Ishikawa (cell line): ENCODE measurements around the gene ATP10B.

Source experiments
- CEBPB ChIP-seq: IDR thresholded peaks from 2 replicates; pipeline ENCODE4 v1.6.1; 2012
- CREB1 ChIP-seq: IDR thresholded peaks from 2 replicates; pipeline ENCODE4 v1.6.1; 2012; ENCODE audit warnings: low read depth
- EGR1 ChIP-seq: IDR thresholded peaks from 2 replicates; pipeline ENCODE4 v1.6.1; 2012
- EP300 ChIP-seq: IDR thresholded peaks from 2 replicates; pipeline ENCODE4 v1.6.1; 2012; ENCODE audit warnings: borderline replicate concordance
- FOXM1 ChIP-seq: IDR thresholded peaks from 2 replicates; pipeline ENCODE4 v1.6.1; 2012; ENCODE audit warnings: low read depth, borderline replicate concordance
- NFIC ChIP-seq: IDR thresholded peaks from 2 replicates; pipeline ENCODE4 v1.6.1; 2012
- RAD21 ChIP-seq: IDR thresholded peaks from 2 replicates; pipeline ENCODE4 v1.6.1; 2012; ENCODE audit warnings: low read depth
- TAF1 ChIP-seq: IDR thresholded peaks from 2 replicates; pipeline ENCODE4 v1.6.1; 2012; ENCODE audit warnings: low read depth, mild to moderate bottlenecking
- TCF12 ChIP-seq: IDR thresholded peaks from 2 replicates; pipeline ENCODE4 v1.6.1; 2012; ENCODE audit warnings: low read depth
- TEAD4 ChIP-seq: IDR thresholded peaks from 2 replicates; pipeline ENCODE4 v1.6.1; 2012
- YY1 ChIP-seq: IDR thresholded peaks from 2 replicates; pipeline ENCODE4 v1.6.1; 2012; ENCODE audit warnings: low read depth
- ZBTB7A ChIP-seq: IDR thresholded peaks from 2 replicates; pipeline ENCODE4 v1.6.1; 2012; ENCODE audit warnings: low read depth
- TF ChIP-seq, protein P1 (sequence below): IDR thresholded peaks from 2 replicates; pipeline ENCODE4 v1.6.1; 2012
- TF ChIP-seq, protein P2 (sequence below): IDR thresholded peaks from 2 replicates; pipeline ENCODE4 v1.6.1; 2012; ENCODE audit warnings: low read depth, mild to moderate bottlenecking
- TF ChIP-seq, protein P3 (sequence below): IDR thresholded peaks from 2 replicates; pipeline ENCODE4 v1.6.1; 2012

Gene ATP10B

DNA sequence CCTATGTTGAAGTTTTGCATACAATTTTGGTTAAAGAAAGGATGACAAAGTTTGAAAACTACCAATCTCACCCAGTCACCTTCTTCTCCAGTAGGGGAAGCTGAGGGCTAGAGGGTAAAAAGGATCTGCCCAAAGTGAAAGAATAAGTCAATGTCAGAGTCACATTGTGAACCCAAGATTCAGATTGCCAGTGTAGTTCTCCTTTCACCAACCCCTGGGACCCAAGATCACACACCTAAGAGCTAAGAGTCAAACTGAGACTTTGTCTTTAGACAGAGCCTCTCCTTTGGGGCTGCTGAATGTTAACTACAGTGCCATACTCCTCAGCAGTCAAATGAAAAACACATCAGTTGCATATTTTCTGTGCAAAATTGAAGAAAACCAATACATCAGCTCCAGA lies 210.6 kb downstream of the ATP10B start:
- TF ChIP-seq TCF12 (no peak), CEBPB (no peak)

DNA sequence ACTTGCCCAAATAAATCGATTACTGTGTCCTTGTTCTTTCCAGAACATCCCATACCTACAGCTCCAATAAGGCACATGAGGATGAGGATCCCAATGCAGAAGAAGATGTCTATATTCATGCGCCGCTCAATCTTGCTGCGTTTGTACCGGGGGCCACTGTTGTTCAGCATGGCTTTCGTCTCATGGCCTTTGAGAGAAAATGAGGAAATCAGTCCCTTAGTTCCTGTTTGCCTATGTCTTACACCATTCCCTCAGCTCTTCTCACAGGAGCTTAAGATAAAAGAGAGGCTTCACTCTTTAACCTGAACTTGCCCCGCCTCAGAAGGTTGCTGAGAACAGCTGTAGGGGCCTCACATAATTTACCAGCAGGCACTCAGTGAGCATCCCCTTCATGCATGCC lies 211.6 kb downstream of the ATP10B start:
- TF ChIP-seq, protein P1, sequence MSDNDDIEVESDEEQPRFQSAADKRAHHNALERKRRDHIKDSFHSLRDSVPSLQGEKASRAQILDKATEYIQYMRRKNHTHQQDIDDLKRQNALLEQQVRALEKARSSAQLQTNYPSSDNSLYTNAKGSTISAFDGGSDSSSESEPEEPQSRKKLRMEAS = no peak
- TF ChIP-seq NFIC (no peak), CREB1 (no peak)
- TF ChIP-seq, protein P2, sequence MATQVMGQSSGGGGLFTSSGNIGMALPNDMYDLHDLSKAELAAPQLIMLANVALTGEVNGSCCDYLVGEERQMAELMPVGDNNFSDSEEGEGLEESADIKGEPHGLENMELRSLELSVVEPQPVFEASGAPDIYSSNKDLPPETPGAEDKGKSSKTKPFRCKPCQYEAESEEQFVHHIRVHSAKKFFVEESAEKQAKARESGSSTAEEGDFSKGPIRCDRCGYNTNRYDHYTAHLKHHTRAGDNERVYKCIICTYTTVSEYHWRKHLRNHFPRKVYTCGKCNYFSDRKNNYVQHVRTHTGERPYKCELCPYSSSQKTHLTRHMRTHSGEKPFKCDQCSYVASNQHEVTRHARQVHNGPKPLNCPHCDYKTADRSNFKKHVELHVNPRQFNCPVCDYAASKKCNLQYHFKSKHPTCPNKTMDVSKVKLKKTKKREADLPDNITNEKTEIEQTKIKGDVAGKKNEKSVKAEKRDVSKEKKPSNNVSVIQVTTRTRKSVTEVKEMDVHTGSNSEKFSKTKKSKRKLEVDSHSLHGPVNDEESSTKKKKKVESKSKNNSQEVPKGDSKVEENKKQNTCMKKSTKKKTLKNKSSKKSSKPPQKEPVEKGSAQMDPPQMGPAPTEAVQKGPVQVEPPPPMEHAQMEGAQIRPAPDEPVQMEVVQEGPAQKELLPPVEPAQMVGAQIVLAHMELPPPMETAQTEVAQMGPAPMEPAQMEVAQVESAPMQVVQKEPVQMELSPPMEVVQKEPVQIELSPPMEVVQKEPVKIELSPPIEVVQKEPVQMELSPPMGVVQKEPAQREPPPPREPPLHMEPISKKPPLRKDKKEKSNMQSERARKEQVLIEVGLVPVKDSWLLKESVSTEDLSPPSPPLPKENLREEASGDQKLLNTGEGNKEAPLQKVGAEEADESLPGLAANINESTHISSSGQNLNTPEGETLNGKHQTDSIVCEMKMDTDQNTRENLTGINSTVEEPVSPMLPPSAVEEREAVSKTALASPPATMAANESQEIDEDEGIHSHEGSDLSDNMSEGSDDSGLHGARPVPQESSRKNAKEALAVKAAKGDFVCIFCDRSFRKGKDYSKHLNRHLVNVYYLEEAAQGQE = no peak
- TF ChIP-seq, protein P3, sequence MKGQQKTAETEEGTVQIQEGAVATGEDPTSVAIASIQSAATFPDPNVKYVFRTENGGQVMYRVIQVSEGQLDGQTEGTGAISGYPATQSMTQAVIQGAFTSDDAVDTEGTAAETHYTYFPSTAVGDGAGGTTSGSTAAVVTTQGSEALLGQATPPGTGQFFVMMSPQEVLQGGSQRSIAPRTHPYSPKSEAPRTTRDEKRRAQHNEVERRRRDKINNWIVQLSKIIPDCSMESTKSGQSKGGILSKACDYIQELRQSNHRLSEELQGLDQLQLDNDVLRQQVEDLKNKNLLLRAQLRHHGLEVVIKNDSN = no peak

DNA sequence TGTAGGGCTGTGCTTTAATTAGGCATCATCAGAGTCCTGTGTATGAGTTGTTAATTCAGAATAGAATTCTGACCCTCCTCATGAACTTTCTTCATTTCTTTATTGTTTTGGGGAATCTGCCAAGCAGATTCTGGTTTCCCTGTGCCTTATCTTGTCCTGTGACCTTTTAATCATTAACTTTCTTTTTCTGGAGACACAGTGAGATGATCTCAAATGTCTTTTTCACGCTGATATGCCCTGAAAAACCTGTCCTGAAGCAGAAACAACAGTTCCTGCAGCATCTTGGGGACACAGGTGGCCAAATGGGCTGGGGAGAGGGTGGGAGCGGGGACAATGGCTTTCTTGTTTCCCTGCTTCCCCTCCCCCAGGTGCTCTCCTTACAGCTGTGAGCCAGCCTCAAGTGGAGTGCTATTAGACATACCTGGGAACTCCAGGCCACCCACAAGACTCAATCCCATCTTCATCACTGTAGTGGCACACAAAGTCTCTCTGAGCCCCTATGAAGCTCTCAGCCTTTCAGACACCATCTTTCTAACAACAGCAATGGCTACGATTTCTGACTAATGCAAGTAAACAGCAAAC lies 213.8 kb downstream of the ATP10B start:
- TF ChIP-seq TEAD4 (no peak), CEBPB (no peak), NFIC (no peak), ZBTB7A (no peak), CREB1 (no peak), TCF12 (no peak), TAF1 (no peak), EP300 (no peak), FOXM1 (no peak), EGR1 (no peak), RAD21 (no peak), YY1 (no peak)
- TF ChIP-seq, protein P1 = no peak
- TF ChIP-seq, protein P3 = no peak
- TF ChIP-seq, protein P2 = no peak

DNA sequence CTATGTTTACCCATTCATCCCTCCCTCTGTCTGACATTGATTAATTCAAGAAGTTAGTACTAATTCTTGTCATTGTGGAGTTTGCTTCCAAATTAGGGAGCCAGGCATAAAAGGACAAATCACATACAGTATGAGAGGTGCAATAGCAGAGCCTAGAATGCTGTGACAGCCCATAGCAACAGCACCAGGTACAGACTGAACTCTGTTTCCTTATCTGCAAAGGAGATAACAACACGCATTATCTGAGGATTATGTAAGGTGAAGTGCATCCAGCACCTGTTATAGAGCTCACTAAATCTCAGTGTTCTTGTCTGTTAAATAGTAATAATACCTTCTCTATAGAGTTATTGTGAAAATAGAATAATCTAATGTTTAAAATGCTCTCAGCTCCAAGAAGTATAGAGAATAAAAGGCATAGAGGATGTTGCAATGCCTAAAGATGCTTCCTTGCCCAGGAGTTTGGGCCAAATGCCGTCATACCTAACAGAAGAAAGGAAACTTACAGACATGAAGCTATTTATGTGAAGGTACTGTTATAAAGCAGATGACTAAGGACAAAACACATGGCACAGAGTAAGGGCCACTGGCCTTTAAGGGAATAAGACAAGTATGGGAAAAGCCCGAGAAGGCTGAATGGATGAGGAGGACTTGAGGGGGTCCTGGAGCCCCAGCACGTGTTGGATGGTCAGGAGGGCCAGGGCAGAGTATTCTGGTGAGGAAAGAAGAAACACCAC lies 214.5 kb downstream of the ATP10B start:
- TF ChIP-seq CEBPB (no peak), RAD21 (no peak), TCF12 (no peak), TAF1 (no peak), CREB1 (no peak), NFIC (no peak)

DNA sequence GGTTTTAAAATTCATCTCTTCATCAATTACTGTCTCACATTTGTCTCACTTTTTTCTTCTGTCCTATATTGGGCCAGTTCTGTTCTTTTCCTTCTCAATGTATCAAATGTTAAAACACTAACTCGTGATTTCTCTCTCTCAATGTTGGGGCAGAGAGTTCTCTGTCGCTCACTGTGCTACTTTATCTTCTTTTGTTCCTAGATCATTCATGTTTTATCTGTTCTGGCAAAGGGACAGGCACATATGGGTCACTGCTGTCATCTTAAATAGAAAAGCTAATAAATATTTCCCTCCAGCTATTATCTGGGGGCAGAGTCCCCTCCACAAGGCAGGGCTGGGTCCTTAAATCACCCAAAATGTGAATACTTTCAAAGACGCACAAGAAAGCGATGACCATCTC lies 216.3 kb downstream of the ATP10B start:
- TF ChIP-seq, protein P1 = no peak
- TF ChIP-seq, protein P3 = no peak
- TF ChIP-seq, protein P2 = no peak
